ENCODE results near the gene ZNF22.

Gene ZNF22

GRCh38 chr10:44979281-44980191 lies 21.2 kb upstream of the ZNF22 start:
- peaks cover 11% of the 10 kb centered on the region for H3K4me1 Mint-ChIP-seq (ENCODE audit: low read depth)
- no peaks in the 10 kb centered on the region for H3K36me3 Mint-ChIP-seq (ENCODE audit: low read depth)
- H3K9me3 Mint-ChIP-seq: no peaks in the 10 kb centered on the region
- H3K27ac Mint-ChIP-seq: no peak overlapping the region
- no peak overlapping the region for H3K4me3 Mint-ChIP-seq
- no peaks in the 10 kb centered on the region for H3K27me3 Mint-ChIP-seq

- Mint-ChIP-seq H3K27me3 (no peaks in the 10 kb centered on the region), H3K4me1 (ENCODE audit: low read depth) (peaks cover 8% of the 10 kb centered on the region), H3K36me3 (ENCODE audit: low read depth) (no peaks in the 10 kb centered on the region), H3K27ac (no peak overlapping the region), H3K4me3 (no peak overlapping the region), H3K9me3 (no peaks in the 10 kb centered on the region)
These were observed 20.2 kb upstream of the ZNF22 start for GRCh38 chr10:44980309-44981171.

- no peak overlapping the region for H3K4me3 Mint-ChIP-seq
- H3K27me3 Mint-ChIP-seq: no peaks in the 10 kb centered on the region
- H3K9me3 Mint-ChIP-seq: no peaks in the 10 kb centered on the region
- H3K27ac Mint-ChIP-seq: no peak overlapping the region
- H3K36me3 Mint-ChIP-seq (ENCODE audit: low read depth): no peaks in the 10 kb centered on the region
- H3K4me1 Mint-ChIP-seq (ENCODE audit: low read depth): no peaks in the 10 kb centered on the region
These were observed 19.3 kb upstream of the ZNF22 start for GRCh38 chr10:44981172-44982113.

GRCh38 chr10:44982114-44982460 lies 18.6 kb upstream of the ZNF22 start:
- Mint-ChIP-seq H3K4me1 (ENCODE audit: low read depth) (no peaks in the 10 kb centered on the region), H3K27ac (no peak overlapping the region)

GRCh38 chr10:44982496-44982895 lies 18.2 kb upstream of the ZNF22 start:
- Mint-ChIP-seq H3K27ac (no peak overlapping the region), H3K9me3 (no peaks in the 10 kb centered on the region), H3K4me1 (ENCODE audit: low read depth) (no peaks in the 10 kb centered on the region), H3K27me3 (no peaks in the 10 kb centered on the region), H3K36me3 (ENCODE audit: low read depth) (no peaks in the 10 kb centered on the region), H3K4me3 (no peak overlapping the region)

More at GRCh38 chr10:44982114-44982460, 18.6 kb upstream of the ZNF22 start:
- Mint-ChIP-seq H3K9me3 (no peaks in the 10 kb centered on the region), H3K4me3 (no peak overlapping the region), H3K27me3 (no peaks in the 10 kb centered on the region), H3K36me3 (ENCODE audit: low read depth) (no peaks in the 10 kb centered on the region)

- Mint-ChIP-seq H3K4me1 (ENCODE audit: low read depth) (no peaks in the 10 kb centered on the region), H3K9me3 (no peaks in the 10 kb centered on the region), H3K27me3 (no peaks in the 10 kb centered on the region), H3K27ac (no peak overlapping the region), H3K4me3 (no peak overlapping the region), H3K36me3 (ENCODE audit: low read depth) (no peaks in the 10 kb centered on the region)
These were observed 17.4 kb upstream of the ZNF22 start for GRCh38 chr10:44983066-44983894.

GRCh38 chr10:44983895-44984278 lies 16.8 kb upstream of the ZNF22 start:
- no peaks in the 10 kb centered on the region for H3K36me3 Mint-ChIP-seq (ENCODE audit: low read depth)
- H3K27me3 Mint-ChIP-seq: no peaks in the 10 kb centered on the region
- no peaks in the 10 kb centered on the region for H3K4me1 Mint-ChIP-seq (ENCODE audit: low read depth)
- no peak overlapping the region for H3K27ac Mint-ChIP-seq
- no peak overlapping the region for H3K4me3 Mint-ChIP-seq
- no peaks in the 10 kb centered on the region for H3K9me3 Mint-ChIP-seq

- H3K27me3 Mint-ChIP-seq: peaks cover 4% of the 10 kb centered on the region
These were observed 16.0 kb upstream of the ZNF22 start for GRCh38 chr10:44984671-44985101.

GRCh38 chr10:44985175-44985681 lies 15.5 kb upstream of the ZNF22 start:
- Mint-ChIP-seq H3K27me3 (peaks cover 4% of the 10 kb centered on the region), H3K27ac (no peak overlapping the region), H3K36me3 (ENCODE audit: low read depth) (no peaks in the 10 kb centered on the region), H3K4me1 (ENCODE audit: low read depth) (no peaks in the 10 kb centered on the region), H3K4me3 (no peak overlapping the region), H3K9me3 (no peaks in the 10 kb centered on the region)

More at GRCh38 chr10:44984671-44985101, 16.0 kb upstream of the ZNF22 start:
- Mint-ChIP-seq H3K27ac (no peak overlapping the region), H3K4me3 (no peak overlapping the region), H3K4me1 (ENCODE audit: low read depth) (no peaks in the 10 kb centered on the region), H3K36me3 (ENCODE audit: low read depth) (no peaks in the 10 kb centered on the region), H3K9me3 (no peaks in the 10 kb centered on the region)

GRCh38 chr10:44986179-44986578 lies 14.5 kb upstream of the ZNF22 start:
- H3K27me3 Mint-ChIP-seq: peaks cover 4% of the 10 kb centered on the region

GRCh38 chr10:44986670-44987069 lies 14.1 kb upstream of the ZNF22 start:
- no peaks in the 10 kb centered on the region for H3K9me3 Mint-ChIP-seq
- no peaks in the 10 kb centered on the region for H3K4me1 Mint-ChIP-seq (ENCODE audit: low read depth)
- H3K36me3 Mint-ChIP-seq (ENCODE audit: low read depth): no peaks in the 10 kb centered on the region
- H3K27ac Mint-ChIP-seq: no peak overlapping the region
- peaks cover 4% of the 10 kb centered on the region for H3K27me3 Mint-ChIP-seq
- no peak overlapping the region for H3K4me3 Mint-ChIP-seq

More at GRCh38 chr10:44986179-44986578, 14.5 kb upstream of the ZNF22 start:
- no peaks in the 10 kb centered on the region for H3K36me3 Mint-ChIP-seq (ENCODE audit: low read depth)
- H3K4me3 Mint-ChIP-seq: no peak overlapping the region
- no peak overlapping the region for H3K27ac Mint-ChIP-seq
- H3K4me1 Mint-ChIP-seq (ENCODE audit: low read depth): no peaks in the 10 kb centered on the region
- no peaks in the 10 kb centered on the region for H3K9me3 Mint-ChIP-seq

GRCh38 chr10:44988957-44989585 lies 11.7 kb upstream of the ZNF22 start:
- no peaks in the 10 kb centered on the region for H3K4me1 Mint-ChIP-seq (ENCODE audit: low read depth)
- no peaks in the 10 kb centered on the region for H3K9me3 Mint-ChIP-seq
- H3K27me3 Mint-ChIP-seq: peaks cover 4% of the 10 kb centered on the region
- no peak overlapping the region for H3K4me3 Mint-ChIP-seq
- no peaks in the 10 kb centered on the region for H3K36me3 Mint-ChIP-seq (ENCODE audit: low read depth)
- no peak overlapping the region for H3K27ac Mint-ChIP-seq

- Mint-ChIP-seq H3K4me3 (no peak overlapping the region), H3K4me1 (ENCODE audit: low read depth) (peaks cover 1% of the 10 kb centered on the region), H3K36me3 (ENCODE audit: low read depth) (no peaks in the 10 kb centered on the region), H3K27me3 (peaks cover 4% of the 10 kb centered on the region), H3K27ac (no peak overlapping the region), H3K9me3 (no peaks in the 10 kb centered on the region)
These were observed 11.0 kb upstream of the ZNF22 start for GRCh38 chr10:44989597-44990301.

Data from stimulated activated naive CD8-positive, alpha-beta T cell treated with anti-CD3 and anti-CD28 coated beads, Interleukin-15, Interleukin-2, amounts not matched to agents 100 ng/mL and 50 ng/mL, for 24 hours (primary cell).